OCI-LY1 (cell line): ENCODE results near the gene ZC2HC1C.

Source experiments
- EZH2 ChIP-seq: fragments of 200-600 bp; sonication (generic), shearing (Covaris generic); IDR thresholded peaks from 2 replicates; pipeline ENCODE4 v1.8.0; 2017; ENCODE audit warnings: borderline replicate concordance, mixed run types, mild to moderate bottlenecking, antibody characterized with exemption, low read length, moderate library complexity, mixed read lengths
- TF ChIP-seq, protein P1 (sequence below): fragments of 200-600 bp; sonication (generic), shearing (Covaris generic); IDR thresholded peaks from 2 replicates; pipeline ENCODE4 v1.5.1; 2017; ENCODE audit warnings: mild to moderate bottlenecking, antibody characterized with exemption, low read length, moderate library complexity, mixed read lengths

DNA sequence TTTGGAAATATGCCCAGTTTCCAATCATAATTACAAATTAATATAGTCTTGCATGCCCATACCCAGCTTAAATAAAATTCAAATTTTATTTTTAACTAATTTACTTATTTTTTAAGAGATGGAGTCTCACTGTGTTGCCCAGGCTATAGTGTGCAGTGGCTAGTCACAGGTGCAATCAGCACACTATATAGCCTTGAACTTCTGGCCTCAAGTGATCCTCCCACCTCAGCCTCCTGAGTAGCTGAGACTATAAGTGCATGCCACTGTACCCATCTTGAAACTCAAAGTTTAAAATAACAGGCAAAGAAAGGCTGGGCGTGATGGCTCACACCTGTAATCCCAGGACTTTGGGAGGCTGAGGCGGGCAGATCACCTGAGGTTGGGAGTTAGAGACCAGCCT is 28.5 kb upstream of the ZC2HC1C start:
- TF ChIP-seq, protein P1, sequence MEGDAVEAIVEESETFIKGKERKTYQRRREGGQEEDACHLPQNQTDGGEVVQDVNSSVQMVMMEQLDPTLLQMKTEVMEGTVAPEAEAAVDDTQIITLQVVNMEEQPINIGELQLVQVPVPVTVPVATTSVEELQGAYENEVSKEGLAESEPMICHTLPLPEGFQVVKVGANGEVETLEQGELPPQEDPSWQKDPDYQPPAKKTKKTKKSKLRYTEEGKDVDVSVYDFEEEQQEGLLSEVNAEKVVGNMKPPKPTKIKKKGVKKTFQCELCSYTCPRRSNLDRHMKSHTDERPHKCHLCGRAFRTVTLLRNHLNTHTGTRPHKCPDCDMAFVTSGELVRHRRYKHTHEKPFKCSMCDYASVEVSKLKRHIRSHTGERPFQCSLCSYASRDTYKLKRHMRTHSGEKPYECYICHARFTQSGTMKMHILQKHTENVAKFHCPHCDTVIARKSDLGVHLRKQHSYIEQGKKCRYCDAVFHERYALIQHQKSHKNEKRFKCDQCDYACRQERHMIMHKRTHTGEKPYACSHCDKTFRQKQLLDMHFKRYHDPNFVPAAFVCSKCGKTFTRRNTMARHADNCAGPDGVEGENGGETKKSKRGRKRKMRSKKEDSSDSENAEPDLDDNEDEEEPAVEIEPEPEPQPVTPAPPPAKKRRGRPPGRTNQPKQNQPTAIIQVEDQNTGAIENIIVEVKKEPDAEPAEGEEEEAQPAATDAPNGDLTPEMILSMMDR = no peak
- no peak for TF ChIP-seq EZH2
